CD4-positive, alpha-beta T cell treated with Interleukin-4 for 1 hour (primary cell): ENCODE results near the gene BCAT1.
"Not testable (repeated sequence)": the region's sequence is repeated elsewhere in the genome, so short reads cannot be mapped to it uniquely, and the experiment has no call there.

Source experiments
- DNase-seq, 2 donors: peaks; one replicate each; pipeline ENCODE4 v3.0.0-alpha.2; 2020 to 2022

BCAT1 gene

GRCh38 chr12:24896171-24896570, 52.7 kb downstream of the BCAT1 start:
- no peak for DNase-seq

GRCh38 chr12:24895612-24896011, 53.3 kb downstream of the BCAT1 start:
- no peak for DNase-seq

DNA sequence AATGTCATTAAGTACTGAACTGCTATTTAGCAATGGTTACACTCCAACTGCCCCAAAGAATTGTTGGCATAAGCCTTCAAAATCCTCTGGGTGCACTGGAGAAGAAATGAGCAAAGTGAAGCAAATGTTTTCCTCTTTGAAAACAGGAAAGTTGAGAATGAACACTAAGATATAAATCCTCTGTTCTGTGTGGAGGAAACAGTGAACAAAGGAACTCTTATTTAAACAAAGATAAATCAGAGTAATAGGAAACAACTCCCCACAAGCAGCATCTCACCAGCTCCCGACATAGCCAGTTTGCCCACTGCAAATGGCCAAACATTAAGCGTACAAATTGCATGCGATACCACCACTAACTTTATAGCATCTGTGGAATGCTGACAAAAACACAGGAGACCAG, 54.0 kb downstream of the BCAT1 start:
- no peak for DNase-seq

DNA sequence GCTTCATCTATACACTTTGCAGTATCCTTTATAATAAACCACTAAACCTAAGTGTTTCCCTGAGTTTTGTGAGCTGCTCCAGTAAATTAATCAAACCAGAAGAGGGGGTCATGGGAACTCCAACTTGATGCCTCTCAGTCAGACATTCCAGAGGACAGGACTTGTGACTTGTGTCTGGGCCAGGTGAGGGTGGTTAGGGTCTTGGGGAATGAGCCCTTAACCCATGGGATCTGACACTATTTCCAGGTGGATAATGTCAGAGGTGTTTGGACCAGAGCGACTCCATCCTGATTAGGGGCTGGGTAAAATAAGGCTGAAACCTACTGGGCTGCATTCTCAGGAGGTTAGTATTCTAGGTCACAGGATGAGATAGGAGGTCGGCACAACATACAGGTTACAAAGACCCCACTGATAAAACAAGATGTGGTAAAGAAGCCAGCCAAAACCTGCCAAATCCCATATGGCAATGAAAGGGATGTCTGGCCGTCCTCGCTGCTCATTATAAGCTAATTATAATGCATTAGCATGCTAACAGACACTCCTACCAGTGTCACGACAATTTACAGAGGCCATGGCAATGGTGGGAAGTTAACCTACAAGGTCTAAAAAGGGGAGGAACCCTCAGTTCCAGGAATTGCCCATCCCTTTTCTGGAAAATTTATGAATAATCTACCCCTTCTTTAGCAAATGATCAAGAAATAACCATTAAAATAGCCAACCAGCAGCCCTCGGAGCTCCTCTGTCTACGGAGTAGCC, 58.7 kb downstream of the BCAT1 start:
- DNase-seq = no peak

GRCh38 chr12:24889411-24889810, 59.5 kb downstream of the BCAT1 start:
- DNase-seq = no peak

DNA sequence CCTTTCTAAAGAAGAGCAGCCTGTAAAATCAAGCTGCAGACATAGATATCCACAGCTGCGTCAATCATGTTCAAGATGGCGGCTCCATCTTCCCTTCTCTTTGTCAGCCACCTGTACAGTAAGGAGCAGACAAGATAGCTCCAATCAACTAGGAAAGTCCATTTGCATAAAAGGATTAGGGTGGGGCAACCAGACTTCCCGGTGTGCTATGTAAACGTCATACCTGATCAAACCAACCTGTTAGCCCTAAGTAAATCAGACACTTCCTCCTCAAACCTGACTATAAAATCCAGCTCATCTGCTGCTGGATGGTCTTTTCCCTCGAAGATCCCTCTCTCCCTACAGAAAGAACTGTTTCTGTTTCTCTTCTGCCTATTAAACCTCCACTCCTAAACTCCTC, 60.1 kb downstream of the BCAT1 start:
- DNase-seq = no peak

GRCh38 chr12:24884911-24885310, 64.0 kb downstream of the BCAT1 start:
- DNase-seq = no peak

DNA sequence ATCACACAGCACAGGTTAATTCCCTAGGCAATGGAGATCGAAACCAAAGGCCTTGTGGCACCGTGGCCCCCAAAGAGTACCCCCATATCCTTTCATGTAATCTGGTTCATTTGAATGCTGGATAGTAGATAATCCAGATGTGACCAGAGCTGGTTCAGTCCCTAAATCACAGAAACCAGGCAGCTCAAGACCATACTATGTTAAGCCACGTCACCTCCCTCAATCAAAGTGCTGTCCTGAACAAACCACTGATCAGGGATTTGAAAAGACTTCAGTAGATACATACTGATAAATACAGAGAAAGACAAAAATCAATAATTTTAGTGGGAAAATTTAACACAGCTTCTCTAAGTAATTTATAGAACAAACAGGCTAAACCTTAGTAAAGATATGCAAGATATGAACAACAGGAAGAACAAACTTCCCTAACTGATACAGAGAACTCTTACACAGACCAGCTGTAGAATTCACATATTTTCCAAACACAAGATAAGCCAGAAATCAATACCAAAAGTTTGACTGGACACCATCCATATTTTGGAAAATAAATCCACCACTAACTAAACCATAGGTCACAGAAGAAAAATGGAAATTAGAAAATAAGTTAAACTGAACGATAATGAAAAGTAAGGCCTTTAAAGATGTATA, 67.1 kb downstream of the BCAT1 start:
- DNase-seq = no peak

DNA sequence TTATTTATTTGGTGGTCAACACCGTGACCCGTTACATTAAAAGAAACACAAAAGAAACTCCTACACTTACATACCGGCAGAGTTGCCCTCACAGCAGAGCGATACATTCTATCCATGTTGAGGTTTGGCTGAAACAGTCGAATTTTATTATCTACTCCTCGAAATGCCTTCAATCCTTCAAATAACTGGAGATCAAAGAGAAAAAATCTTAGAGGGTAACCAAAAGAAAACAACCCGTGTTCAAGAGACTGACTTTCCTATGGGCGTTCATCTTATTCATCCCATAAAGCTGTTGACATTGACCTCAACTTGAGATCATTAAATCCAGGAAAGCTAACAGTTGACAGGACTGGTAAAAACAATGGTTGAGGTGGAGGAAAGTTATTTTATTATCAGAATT, 67.7 kb downstream of the BCAT1 start:
- DNase-seq = no peak

DNA sequence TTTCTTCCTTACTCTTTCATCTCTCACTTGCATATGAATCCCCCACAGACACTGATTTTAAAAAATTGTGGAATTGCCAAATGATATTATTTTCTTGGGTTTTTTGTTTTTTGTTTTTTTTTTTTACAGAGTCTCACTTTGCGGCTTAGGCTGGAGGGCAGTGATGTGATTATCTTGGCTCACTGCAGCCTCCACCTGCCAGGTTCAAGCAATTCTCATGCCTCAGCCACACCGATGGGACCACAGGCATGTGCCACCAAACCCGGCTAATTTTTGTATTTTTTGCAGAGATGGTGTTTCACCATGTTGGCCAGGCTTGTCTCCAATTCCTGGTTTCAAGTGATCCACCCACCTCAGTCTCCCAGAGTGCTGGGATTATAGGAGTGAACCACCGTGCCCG, 68.2 kb downstream of the BCAT1 start:
- DNase-seq = no peak

GRCh38 chr12:24879644-24880043, 69.3 kb downstream of the BCAT1 start:
- no peak for DNase-seq

- no peak for DNase-seq
These were observed 73.9 kb downstream of the BCAT1 start for GRCh38 chr12:24875014-24875413.

GRCh38 chr12:24872211-24872610, 76.7 kb downstream of the BCAT1 start:
- DNase-seq = no peak

GRCh38 chr12:24866139-24866538, 82.8 kb downstream of the BCAT1 start:
- not testable (repeated sequence) for DNase-seq

- no peak for DNase-seq
These were observed 84.1 kb downstream of the BCAT1 start for GRCh38 chr12:24864796-24865125.

DNA sequence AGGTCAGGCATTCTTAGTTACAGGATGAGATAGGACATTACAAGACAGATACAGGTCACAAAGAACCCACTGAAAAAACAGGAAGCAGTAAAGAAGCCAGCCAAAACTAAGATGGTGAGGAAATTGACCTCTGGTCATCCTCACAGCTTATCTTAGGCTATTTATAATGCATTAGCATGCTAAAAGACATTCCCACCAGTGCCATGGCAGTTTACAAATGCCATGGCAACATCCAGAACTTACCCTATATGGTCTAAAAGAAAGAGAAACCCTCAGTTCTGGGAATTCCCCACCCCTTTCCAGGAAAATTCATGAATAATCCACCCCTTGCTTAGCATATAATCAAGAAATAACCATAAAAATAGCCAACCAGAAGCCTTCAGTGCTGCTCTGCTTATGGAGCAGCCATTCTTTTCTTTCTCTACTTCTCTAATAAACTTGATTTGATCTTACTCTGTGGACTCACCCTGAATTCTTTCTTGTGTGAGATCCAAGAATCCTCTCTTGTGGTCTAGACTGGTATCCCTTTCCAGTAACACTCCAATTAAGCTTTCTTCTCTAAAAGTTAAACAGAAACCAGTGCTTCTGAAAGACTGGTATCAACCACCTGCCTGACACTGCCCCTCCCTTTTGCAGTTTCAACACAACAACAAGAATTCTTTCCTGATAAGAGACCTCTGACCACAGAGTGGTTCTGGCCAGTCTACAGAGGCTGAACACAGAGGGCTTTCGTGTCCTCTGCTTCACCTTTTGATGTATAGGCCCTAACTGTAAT, 86.9 kb downstream of the BCAT1 start:
- DNase-seq = no peak

GRCh38 chr12:24860546-24860945, 88.4 kb downstream of the BCAT1 start:
- DNase-seq = no peak

GRCh38 chr12:24856541-24856940, 92.4 kb downstream of the BCAT1 start:
- DNase-seq = no peak

DNA sequence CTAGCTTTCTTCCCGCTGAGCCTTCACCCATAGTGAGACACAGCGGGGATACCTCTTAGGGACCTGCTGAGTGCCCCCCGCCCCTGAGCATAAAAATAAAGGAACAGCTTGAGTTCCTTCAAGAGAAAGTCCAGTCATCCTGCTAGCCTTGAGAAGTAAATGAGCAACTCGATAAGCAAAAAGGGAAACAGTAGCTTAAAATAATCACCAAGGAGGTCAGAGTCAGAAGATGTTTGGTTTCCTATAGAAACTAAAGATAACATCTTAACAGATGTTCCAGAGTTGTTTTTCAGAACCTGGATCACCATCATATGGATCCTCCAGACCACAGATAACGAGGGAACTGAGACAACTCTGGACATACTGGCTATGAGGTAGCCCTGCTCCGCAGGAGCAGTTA, 94.0 kb downstream of the BCAT1 start:
- DNase-seq = no peak

DNA sequence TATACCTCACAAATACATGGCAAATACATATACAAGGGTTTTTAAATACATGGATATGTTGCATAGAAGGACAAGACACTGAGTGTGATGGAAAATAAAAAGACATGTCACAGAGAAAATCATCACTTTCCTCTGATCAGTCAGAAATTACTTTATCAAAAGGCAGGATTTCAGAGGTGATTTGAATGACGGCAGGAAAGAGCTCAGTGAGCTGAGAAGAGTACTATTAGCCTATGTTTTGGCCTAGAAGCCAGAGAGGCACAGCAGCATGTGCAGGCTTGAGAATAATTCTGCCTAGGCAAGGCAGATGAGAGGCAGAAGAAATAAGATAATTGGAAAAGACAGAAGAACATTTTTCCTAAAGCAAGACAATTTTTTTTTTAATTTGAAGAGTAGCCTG, 94.9 kb downstream of the BCAT1 start:
- no peak for DNase-seq

GRCh38 chr12:24853588-24853987, 95.3 kb downstream of the BCAT1 start:
- DNase-seq = no peak

- DNase-seq = no peak
These were observed 95.8 kb downstream of the BCAT1 start for GRCh38 chr12:24853094-24853493.

GRCh38 chr12:24852420-24852819, 96.5 kb downstream of the BCAT1 start:
- no peak for DNase-seq

- not testable (repeated sequence) for DNase-seq
These were observed 97.0 kb downstream of the BCAT1 start for GRCh38 chr12:24851883-24852282.
